SU-DHL-6 (cell line): ENCODE results near the gene STMN1.

ENCODE experiments used
- H2AFZ ChIP-seq: fragments of 200-600 bp; sonication (generic); 2 replicates; pipeline ENCODE4 v1.6.1; 2014; ENCODE audit warnings: low read depth, mild to moderate bottlenecking, moderate library complexity, mixed read lengths, antibody characterized with exemption, low read length; ENCODE audit not compliant: severe bottlenecking
- H3F3A ChIP-seq: fragments of 200-600 bp; shearing (Covaris generic); 2 replicates; pipeline ENCODE4 v1.6.0; 2016; ENCODE audit warnings: antibody characterized with exemption, mild to moderate bottlenecking; ENCODE audit not compliant: insufficient read depth
- H3K27ac ChIP-seq: fragments of 200-600 bp; sonication (generic); 2 replicates; pipeline ENCODE4 v1.5.1; 2016; ENCODE audit warnings: low read depth, mild to moderate bottlenecking, low read length, moderate library complexity, mixed read lengths
- H3K27me3 ChIP-seq: fragments of 200-600 bp; sonication (generic), shearing (Covaris generic); 2 replicates; pipeline ENCODE4 v1.6.0; 2014; ENCODE audit warnings: mild to moderate bottlenecking, low read length
- H3K36me3 ChIP-seq: fragments of 200-600 bp; sonication (generic); 2 replicates; pipeline ENCODE4 v1.6.1; 2014; ENCODE audit warnings: mild to moderate bottlenecking, low read length, mixed read lengths
- H3K4me2 ChIP-seq: fragments of 300-600, 200-600 bp; shearing (Covaris generic), sonication (generic); 2 replicates; pipeline ENCODE4 v1.6.0; 2014; ENCODE audit warnings: low read length, low read depth, mild to moderate bottlenecking; ENCODE audit not compliant: poor library complexity, severe bottlenecking
- H3K4me3 ChIP-seq: fragments of 200-600 bp; sonication (generic); 2 replicates; pipeline ENCODE4 v1.5.1; 2014; ENCODE audit warnings: antibody characterized with exemption, low read length, mild to moderate bottlenecking, mixed read lengths; ENCODE audit not compliant: insufficient read depth, poor library complexity, severe bottlenecking
- H3K79me2 ChIP-seq: fragments of 200-600 bp; sonication (generic); 2 replicates; pipeline ENCODE4 v1.6.1; 2014; ENCODE audit warnings: mild to moderate bottlenecking, low read length, moderate library complexity; ENCODE audit not compliant: insufficient read depth
- H3K9ac ChIP-seq: fragments of 200-600 bp; sonication (generic); 2 replicates; pipeline ENCODE4 v1.7.0; 2014; ENCODE audit warnings: mild to moderate bottlenecking, low read length
- H3K9me2 ChIP-seq: fragments of 200-600 bp; sonication (generic); replicated peaks from 2 replicates; pipeline ENCODE4 v1.6.1; 2014; ENCODE audit warnings: low read length; ENCODE audit not compliant: insufficient read depth
- H3K9me3 ChIP-seq: fragments of 200-600 bp; sonication (generic); 2 replicates; pipeline ENCODE4 v1.6.1; 2014; ENCODE audit warnings: low read length, mixed read lengths; ENCODE audit not compliant: insufficient read depth
- H4K20me1 ChIP-seq: fragments of 200-600 bp; sonication (generic); 2 replicates; pipeline ENCODE4 v1.6.1; 2014; ENCODE audit warnings: low read depth, mild to moderate bottlenecking, antibody characterized with exemption, low read length, moderate library complexity, mixed read lengths
- EZH2phosphoT487 ChIP-seq: fragments of 200-600 bp; sonication (generic), shearing (Covaris generic); conservative IDR thresholded peaks from 2 replicates; pipeline ENCODE4 v1.6.1; 2018; ENCODE audit warnings: mild to moderate bottlenecking, antibody characterized with exemption, low read length, moderate library complexity, mixed read lengths
- TF ChIP-seq, protein P1 (sequence below): fragments of 200-600 bp; sonication (generic); IDR thresholded peaks from one replicate; pipeline ENCODE4 v1.5.1; 2017; ENCODE audit warnings: antibody characterized with exemption, mild to moderate bottlenecking, low read length, moderate library complexity; ENCODE audit not compliant: insufficient read depth, poor library complexity, severe bottlenecking

Gene STMN1

DNA sequence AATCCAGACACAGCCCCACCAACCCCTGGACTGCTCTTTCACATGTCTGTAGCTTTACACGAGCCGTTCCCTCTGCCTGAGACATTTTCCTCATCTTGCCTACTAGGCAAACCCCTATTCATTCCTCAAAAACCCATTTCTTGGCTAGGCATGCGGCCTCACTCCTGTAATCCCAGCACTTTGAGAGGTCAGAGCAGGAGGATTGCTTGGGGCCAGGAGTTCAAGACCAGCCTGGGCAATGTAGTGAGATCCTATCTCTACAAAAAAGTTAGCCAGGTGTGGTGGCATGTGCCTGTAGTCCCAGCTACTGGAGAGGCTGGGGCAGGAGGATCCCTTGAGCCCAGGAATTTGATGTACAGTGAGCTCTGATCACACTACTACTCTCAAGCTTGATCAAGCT, 41.8 kb downstream of the STMN1 start:
- Histone ChIP-seq H3K79me2 (no peaks in the 10 kb centered on the region), H2AFZ (no peak overlapping the region), H4K20me1 (no peaks in the 10 kb centered on the region), H3K9ac (no peak overlapping the region), H3F3A (no peaks in the 10 kb centered on the region), H3K4me3 (no peak overlapping the region), H3K27me3 (no peaks in the 10 kb centered on the region), H3K4me2 (no peak overlapping the region), H3K9me3 (no peaks in the 10 kb centered on the region), H3K9me2 (no peaks in the 10 kb centered on the region), H3K27ac (no peak overlapping the region), H3K36me3 (no peaks in the 10 kb centered on the region)
- TF ChIP-seq, protein P1, sequence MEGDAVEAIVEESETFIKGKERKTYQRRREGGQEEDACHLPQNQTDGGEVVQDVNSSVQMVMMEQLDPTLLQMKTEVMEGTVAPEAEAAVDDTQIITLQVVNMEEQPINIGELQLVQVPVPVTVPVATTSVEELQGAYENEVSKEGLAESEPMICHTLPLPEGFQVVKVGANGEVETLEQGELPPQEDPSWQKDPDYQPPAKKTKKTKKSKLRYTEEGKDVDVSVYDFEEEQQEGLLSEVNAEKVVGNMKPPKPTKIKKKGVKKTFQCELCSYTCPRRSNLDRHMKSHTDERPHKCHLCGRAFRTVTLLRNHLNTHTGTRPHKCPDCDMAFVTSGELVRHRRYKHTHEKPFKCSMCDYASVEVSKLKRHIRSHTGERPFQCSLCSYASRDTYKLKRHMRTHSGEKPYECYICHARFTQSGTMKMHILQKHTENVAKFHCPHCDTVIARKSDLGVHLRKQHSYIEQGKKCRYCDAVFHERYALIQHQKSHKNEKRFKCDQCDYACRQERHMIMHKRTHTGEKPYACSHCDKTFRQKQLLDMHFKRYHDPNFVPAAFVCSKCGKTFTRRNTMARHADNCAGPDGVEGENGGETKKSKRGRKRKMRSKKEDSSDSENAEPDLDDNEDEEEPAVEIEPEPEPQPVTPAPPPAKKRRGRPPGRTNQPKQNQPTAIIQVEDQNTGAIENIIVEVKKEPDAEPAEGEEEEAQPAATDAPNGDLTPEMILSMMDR = no peak
- TF ChIP-seq EZH2phosphoT487 = no peak

DNA sequence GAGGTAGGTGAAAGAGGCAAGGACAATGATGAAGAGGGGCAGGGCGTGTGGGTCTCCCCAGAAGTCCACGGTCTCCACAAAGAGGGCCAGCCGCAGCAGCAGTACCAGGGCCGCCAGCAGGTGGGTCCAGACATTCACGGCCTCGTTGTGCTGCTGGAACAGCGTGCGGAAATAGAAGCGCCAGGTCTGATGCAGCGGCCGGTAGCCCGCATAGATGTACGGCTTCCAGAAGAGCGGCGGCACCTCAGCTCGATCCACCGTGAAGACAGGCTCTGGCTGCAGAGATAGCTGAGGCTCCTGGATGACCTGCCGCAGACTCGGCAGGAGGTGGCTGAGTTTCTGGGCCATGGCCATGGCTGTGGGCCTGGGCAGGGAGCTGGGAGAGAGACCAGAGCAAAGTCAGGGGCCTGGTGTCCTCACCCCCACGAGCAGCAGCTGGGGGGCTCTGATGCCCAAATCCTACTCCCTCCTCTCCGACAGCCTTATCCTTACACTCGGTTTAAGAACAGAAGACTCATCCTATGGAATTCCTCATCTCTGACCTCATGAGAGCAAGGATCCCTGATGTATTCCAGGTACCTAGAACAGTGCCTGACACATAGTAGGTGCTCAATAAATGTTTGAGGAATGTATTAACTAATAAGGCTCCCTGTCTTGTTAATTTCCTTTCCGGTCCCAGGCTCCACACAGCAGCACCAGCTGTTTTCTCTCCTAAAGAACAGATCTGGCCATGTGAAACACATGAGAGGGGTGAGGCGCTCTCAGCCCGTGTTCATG, 42.5 kb downstream of the STMN1 start:
- Histone ChIP-seq H3K36me3 (no peaks in the 10 kb centered on the region), H3K4me3 (no peak overlapping the region), H3K27me3 (no peaks in the 10 kb centered on the region), H2AFZ (no peak overlapping the region), H3K9ac (no peak overlapping the region), H3F3A (no peaks in the 10 kb centered on the region), H3K9me3 (no peaks in the 10 kb centered on the region), H4K20me1 (no peaks in the 10 kb centered on the region), H3K9me2 (no peaks in the 10 kb centered on the region), H3K4me2 (no peak overlapping the region), H3K27ac (no peak overlapping the region), H3K79me2 (no peaks in the 10 kb centered on the region; the same call in 1 of the 2 replicates)
- TF ChIP-seq, protein P1 = no peak
- no peak for TF ChIP-seq EZH2phosphoT487

DNA sequence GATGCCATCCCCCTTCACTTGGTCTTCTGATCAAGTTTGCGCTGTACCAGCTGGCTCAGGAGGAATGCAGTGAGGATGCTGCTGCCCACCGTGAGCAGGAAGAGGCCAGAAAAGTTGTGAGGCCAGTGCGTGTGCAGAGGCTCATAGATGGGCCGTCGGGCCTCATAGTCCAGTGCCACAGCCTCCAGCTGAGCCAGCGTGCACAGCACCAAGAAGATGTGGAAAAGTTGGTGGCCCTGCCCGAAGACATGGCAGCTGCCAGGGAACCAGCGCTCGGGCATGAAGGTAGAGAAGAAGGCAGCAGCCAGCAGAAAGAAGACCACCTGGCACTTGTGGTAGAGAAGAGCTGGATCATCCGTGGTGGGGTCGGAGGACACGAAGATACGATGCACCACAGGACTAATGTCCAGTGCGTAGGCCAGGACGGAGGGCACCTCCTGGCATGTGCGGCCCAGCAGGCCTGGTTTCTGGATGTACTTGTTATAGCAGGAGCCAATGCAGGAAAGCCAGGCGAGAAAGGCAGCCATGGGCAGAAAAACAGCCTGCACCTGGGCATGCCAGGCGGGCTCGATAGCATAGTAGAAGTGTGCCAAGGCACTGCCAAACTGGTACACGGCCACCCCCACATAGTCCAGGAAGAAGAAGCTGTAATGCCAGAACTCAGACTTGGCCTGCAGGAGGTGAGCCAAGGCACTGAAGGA, 43.3 kb downstream of the STMN1 start:
- H3K27ac ChIP-seq = no peak overlapping the region
- H3K36me3 ChIP-seq = no peaks in the 10 kb centered on the region
- H3K79me2 ChIP-seq = no peaks in the 10 kb centered on the region; the same call in 1 of the 2 replicates
- no peak overlapping the region for H3K4me3 ChIP-seq
- H3K9ac ChIP-seq = no peak overlapping the region
- H3K4me2 ChIP-seq = no peak overlapping the region
- no peaks in the 10 kb centered on the region for H4K20me1 ChIP-seq
- H3K9me3 ChIP-seq = no peaks in the 10 kb centered on the region
- no peaks in the 10 kb centered on the region for H3K27me3 ChIP-seq
- H2AFZ ChIP-seq = no peak overlapping the region
- H3F3A ChIP-seq = no peaks in the 10 kb centered on the region
- TF ChIP-seq, protein P1 = no peak
- TF ChIP-seq EZH2phosphoT487 = no peak
- no peaks in the 10 kb centered on the region for H3K9me2 ChIP-seq
